Stimulated activated CD4-positive, alpha-beta T cell treated with anti-CD3 and anti-CD28 coated beads, Interleukin-1b, Interleukin-23, amount 100 ng/mL, for 48 hours (primary cell): Measurements from ENCODE around the gene ZNF346.

Source experiments
- DNase-seq: peaks from one replicate; pipeline ENCODE4 v3.0.0-alpha.2; 2020

The ZNF346 gene

GRCh38 chr5:177124486-177124991, 102.0 kb downstream of the ZNF346 start:
- no peak for DNase-seq

GRCh38 chr5:177126771-177127170, 104.3 kb downstream of the ZNF346 start:
- no peak for DNase-seq

GRCh38 chr5:177128551-177128981, 106.1 kb downstream of the ZNF346 start:
- DNase-seq: no peak

GRCh38 chr5:177130211-177131018, 107.9 kb downstream of the ZNF346 start:
- no peak for DNase-seq
